IPS DF 4.7 (cell line): ENCODE measurements around the gene TBC1D22A.

Source experiments
- DNase-seq: peaks from one replicate; pipeline ENCODE4 v3.0.0-alpha.2; 2013; ENCODE audit warnings: low spot score; ENCODE audit errors: extremely low read depth

Gene TBC1D22A

GRCh38 chr22:46879083-46879482 is 116.6 kb downstream of the TBC1D22A start:
- DNase-seq, result no peak

- DNase-seq, result no peak
These were observed 119.1 kb downstream of the TBC1D22A start for GRCh38 chr22:46881373-46882118.

- no peak for DNase-seq
These were observed 120.9 kb downstream of the TBC1D22A start for GRCh38 chr22:46883092-46883910.

- DNase-seq, result no peak
These were observed 121.9 kb downstream of the TBC1D22A start for GRCh38 chr22:46884365-46884764.

- DNase-seq, result no peak
These were observed 125.5 kb downstream of the TBC1D22A start for GRCh38 chr22:46887978-46888377.

- no peak for DNase-seq
These were observed 128.4 kb downstream of the TBC1D22A start for GRCh38 chr22:46890819-46891218.

GRCh38 chr22:46891382-46891951 is 129.0 kb downstream of the TBC1D22A start:
- DNase-seq, result no peak

- DNase-seq, result no peak
These were observed 130.4 kb downstream of the TBC1D22A start for GRCh38 chr22:46892866-46893265.

GRCh38 chr22:46893281-46894020 is 131.0 kb downstream of the TBC1D22A start:
- no peak for DNase-seq

- DNase-seq, result no peak
These were observed 131.7 kb downstream of the TBC1D22A start for GRCh38 chr22:46894081-46894671.

GRCh38 chr22:46894851-46895640 is 132.6 kb downstream of the TBC1D22A start:
- DNase-seq, result no peak

- DNase-seq, result no peak
These were observed 133.3 kb downstream of the TBC1D22A start for GRCh38 chr22:46895753-46896152.

GRCh38 chr22:46896166-46896565 is 133.7 kb downstream of the TBC1D22A start:
- no peak for DNase-seq

- DNase-seq, result no peak
These were observed 134.3 kb downstream of the TBC1D22A start for GRCh38 chr22:46896568-46897245.

- no peak for DNase-seq
These were observed 134.8 kb downstream of the TBC1D22A start for GRCh38 chr22:46897246-46897623.

GRCh38 chr22:46900549-46900948 is 138.1 kb downstream of the TBC1D22A start:
- DNase-seq, result no peak

GRCh38 chr22:46902436-46902835 is 140.0 kb downstream of the TBC1D22A start:
- DNase-seq, result no peak

- no peak for DNase-seq
These were observed 140.8 kb downstream of the TBC1D22A start for GRCh38 chr22:46902998-46903916.

- no peak for DNase-seq
These were observed 143.0 kb downstream of the TBC1D22A start for GRCh38 chr22:46905415-46905814.
